Kidney epithelial cell (primary cell): ENCODE measurements around the gene LMO3. TPM values are rescaled to one million over a fixed set of nuclear protein-coding genes. Genes with fewer than 3 reads are reported as not detected.

Source experiments
- DNase-seq: peaks from one replicate; pipeline ENCODE4 v3.0.0-alpha.2; 2010; ENCODE audit warnings: low read depth
- H3K27me3 ChIP-seq: 2 replicates; pipeline ENCODE4 v1.6.0; 2011; ENCODE audit warnings: low read length; ENCODE audit not compliant: control insufficient read depth, insufficient read depth
- H3K36me3 ChIP-seq: 2 replicates; pipeline ENCODE4 v1.5.1; 2011; ENCODE audit warnings: low read length; ENCODE audit not compliant: control insufficient read depth, insufficient read depth
- H3K4me3 ChIP-seq: 2 replicates; pipeline ENCODE4 v1.5.1; 2011; ENCODE audit warnings: low read depth, mild to moderate bottlenecking, control low read depth, low read length
- total RNA-seq: library from RNA; depleted of rRNA; stranded (reverse); fragments of >200 nt; gene quantifications from 2 replicates; pipeline ENCODE4 v1.2.3, GENCODE V29; 2015
- TF ChIP-seq, protein P1 (sequence below): IDR thresholded peaks from 2 replicates; pipeline ENCODE4 v1.5.1; 2011; ENCODE audit warnings: mild to moderate bottlenecking, moderate library complexity, low read length, control low read depth, inconsistent platforms; ENCODE audit not compliant: insufficient read depth, poor library complexity, severe bottlenecking

The LMO3 gene
- total RNA-seq, 1 donor from 2014 or later: not detected

GRCh38 chr12:16523951-16524331 lies 82.0 kb downstream of the LMO3 start:
- H3K4me3 ChIP-seq: no peak overlapping the region
- TF ChIP-seq, protein P1, sequence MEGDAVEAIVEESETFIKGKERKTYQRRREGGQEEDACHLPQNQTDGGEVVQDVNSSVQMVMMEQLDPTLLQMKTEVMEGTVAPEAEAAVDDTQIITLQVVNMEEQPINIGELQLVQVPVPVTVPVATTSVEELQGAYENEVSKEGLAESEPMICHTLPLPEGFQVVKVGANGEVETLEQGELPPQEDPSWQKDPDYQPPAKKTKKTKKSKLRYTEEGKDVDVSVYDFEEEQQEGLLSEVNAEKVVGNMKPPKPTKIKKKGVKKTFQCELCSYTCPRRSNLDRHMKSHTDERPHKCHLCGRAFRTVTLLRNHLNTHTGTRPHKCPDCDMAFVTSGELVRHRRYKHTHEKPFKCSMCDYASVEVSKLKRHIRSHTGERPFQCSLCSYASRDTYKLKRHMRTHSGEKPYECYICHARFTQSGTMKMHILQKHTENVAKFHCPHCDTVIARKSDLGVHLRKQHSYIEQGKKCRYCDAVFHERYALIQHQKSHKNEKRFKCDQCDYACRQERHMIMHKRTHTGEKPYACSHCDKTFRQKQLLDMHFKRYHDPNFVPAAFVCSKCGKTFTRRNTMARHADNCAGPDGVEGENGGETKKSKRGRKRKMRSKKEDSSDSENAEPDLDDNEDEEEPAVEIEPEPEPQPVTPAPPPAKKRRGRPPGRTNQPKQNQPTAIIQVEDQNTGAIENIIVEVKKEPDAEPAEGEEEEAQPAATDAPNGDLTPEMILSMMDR: no peak
- no peaks in the 10 kb centered on the region for H3K36me3 ChIP-seq
- no peaks in the 10 kb centered on the region for H3K27me3 ChIP-seq
- no peak for DNase-seq

DNA sequence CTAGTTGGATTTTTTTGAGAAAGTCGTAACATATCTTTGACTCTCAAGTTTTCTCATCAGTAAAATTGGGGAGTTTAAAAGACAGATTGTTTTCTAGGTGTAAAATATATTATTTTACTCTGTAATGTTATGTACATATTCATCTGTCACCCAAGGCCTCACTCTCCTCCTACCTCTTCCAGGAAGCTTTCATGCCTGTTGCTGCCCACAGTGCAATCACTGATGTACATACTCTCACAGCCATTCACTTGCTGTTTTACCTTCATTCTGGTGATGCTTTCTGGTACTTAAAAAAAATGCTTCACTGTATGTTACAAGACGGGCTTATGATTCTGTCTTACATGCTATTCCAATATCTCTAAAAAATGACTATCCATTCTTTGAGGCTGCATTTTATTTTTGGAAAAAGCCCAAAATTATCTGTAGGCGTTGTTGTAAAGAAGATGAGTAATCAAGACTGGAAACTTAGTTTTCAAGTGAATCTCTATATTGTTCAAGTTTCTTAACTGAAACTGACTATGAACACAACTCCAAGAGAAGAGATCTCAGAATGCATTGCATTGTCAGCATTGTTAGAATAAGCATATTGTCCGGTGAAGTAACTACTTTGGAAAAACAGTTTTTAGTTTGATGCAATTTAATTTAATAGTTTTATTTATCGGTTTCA lies 82.5 kb downstream of the LMO3 start:
- Histone ChIP-seq H3K36me3 (no peaks in the 10 kb centered on the region), H3K27me3 (no peaks in the 10 kb centered on the region), H3K4me3 (no peak overlapping the region)
- DNase-seq: no peak
- TF ChIP-seq, protein P1: no peak

DNA sequence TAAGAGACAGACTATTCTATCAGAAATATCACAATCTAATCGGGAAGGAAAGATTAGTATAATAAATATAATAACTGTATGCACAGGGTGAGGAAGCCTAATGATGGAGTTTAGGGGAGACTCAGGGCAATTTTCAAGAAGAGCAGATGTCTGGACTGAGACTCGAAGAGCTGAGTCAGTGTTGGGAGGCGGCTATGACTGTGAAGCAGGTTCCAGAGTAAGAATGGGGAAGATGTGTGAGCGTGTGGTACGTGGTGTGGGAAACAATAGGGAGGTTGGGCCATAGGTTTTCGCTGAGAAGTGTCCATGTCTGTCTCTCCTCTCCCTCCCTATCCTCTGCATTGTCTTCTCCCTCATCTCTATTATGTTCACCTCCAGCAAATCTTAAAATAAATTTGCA lies 85.6 kb downstream of the LMO3 start:
- Histone ChIP-seq H3K36me3 (no peaks in the 10 kb centered on the region), H3K27me3 (no peaks in the 10 kb centered on the region), H3K4me3 (no peak overlapping the region)
- TF ChIP-seq, protein P1: no peak
- no peak for DNase-seq

DNA sequence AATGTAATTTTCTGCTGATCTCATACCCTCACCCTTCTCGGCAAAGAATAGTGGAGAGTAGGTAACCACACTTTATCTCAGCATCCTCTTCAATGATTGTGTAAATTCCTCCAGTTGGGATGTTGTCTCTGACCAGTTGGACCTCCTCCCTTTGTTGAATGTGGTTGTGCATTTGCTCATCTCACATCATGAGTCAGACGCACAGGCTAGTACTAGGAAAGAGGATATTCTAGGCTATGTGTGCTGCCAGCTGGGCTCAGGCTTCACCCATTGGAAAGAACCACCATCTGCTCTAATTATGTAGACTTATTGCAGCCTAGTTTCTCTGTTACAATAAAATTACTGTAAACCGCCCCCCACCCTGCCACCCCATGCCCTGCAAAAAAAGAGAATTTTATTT lies 90.3 kb downstream of the LMO3 start:
- TF ChIP-seq, protein P1: no peak
- no peak for DNase-seq
- H3K4me3 ChIP-seq: no peak overlapping the region

GRCh38 chr12:16513231-16513630 lies 92.7 kb downstream of the LMO3 start:
- Histone ChIP-seq H3K27me3 (no peaks in the 10 kb centered on the region), H3K36me3 (no peaks in the 10 kb centered on the region), H3K4me3 (no peak overlapping the region)
- TF ChIP-seq, protein P1: no peak
- no peak for DNase-seq

More for the DNA sequence above, 90.3 kb downstream of the LMO3 start:
- H3K27me3 ChIP-seq: no peaks in the 10 kb centered on the region
- no peaks in the 10 kb centered on the region for H3K36me3 ChIP-seq

DNA sequence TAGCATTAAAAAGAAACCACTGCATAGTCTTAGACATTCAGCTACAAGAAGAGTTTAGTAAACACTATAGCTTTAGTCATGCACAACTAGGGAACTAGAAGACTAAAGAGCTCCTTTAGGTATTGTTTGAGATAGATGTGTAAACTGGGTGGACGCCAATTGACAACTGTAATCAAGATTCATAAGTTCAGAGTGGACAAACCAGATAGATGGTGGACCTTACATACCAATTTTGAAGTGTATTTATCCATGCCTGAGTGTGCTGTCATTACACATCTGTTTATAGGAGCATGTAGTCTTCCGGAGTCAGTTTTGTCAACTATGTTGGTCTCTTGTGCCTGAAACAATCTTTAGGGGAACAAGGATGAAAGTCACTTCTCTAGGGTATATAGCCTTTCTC lies 96.6 kb downstream of the LMO3 start:
- no peak overlapping the region for H3K4me3 ChIP-seq
- no peaks in the 10 kb centered on the region for H3K36me3 ChIP-seq
- H3K27me3 ChIP-seq: no peaks in the 10 kb centered on the region
- no peak for DNase-seq
- TF ChIP-seq, protein P1: no peak
